IPS DF 19.7 (cell line): ENCODE results near the gene LIPC.
A peak's percentile ranks its signal among the peaks of the same experiment; 100 is the strongest.

Experiments
- DNase-seq: peaks from one replicate; pipeline ENCODE4 v3.0.0-alpha.2; 2013; ENCODE audit warnings: low read depth, low spot score

LIPC gene

DNA sequence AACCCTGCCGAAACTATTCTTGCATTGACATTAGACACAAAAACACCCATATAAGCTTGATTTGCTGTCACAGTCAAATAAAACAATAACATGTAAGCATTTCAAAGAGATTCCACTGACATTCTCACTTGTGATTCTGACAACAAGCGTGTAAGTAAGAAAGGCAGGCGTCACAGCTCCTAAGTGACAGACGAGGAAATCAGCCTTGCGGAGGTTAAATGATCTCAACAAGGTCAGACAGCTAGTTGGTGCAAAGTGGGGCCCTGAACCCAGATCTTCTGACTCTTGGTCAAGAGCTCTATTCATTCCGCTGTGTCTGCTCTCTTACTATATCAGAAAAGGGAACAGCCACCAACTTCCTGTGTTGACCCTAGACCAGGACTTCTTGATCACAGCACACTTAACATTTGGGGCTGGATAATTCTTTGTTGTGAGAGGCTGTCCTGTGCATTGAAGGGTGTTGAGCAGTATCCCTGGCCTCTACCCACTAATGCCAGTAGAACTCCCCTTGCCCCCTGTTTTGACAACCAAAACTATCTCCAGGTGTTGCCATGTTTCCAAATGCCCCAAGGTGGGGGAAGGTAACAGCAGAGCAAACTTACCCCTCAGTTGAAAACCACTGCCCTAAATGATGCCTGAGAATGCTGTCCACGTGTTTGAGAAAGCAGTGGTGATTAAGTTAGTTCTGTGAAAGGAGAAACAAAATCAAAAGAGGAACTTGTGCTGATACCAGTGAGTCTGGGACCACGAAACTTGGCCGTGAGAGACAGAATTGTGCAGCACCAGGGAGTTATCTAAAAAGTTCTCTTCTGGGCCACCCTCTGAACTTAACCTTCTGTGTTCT lies 86.1 kb downstream of the LIPC start:
- no peak for DNase-seq

DNA sequence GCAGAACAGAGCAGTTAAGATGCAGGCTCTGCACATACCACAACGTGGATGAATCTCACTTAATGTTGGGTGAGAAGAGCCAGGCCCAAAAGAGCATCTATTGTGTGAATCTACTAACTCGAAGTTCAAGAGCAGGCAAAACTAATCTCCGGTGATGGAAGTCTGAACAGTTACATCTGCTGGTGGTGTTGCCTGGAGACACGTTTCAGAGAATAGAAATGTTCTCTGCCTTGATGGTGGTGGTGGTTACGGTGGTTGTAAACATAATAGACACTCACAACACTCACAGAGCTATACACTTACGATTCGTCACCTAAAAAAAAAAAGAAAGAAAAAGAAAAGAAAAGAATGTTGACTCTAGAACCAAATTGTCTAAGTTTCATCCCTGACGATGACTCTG lies 86.8 kb downstream of the LIPC start:
- no peak for DNase-seq

DNA sequence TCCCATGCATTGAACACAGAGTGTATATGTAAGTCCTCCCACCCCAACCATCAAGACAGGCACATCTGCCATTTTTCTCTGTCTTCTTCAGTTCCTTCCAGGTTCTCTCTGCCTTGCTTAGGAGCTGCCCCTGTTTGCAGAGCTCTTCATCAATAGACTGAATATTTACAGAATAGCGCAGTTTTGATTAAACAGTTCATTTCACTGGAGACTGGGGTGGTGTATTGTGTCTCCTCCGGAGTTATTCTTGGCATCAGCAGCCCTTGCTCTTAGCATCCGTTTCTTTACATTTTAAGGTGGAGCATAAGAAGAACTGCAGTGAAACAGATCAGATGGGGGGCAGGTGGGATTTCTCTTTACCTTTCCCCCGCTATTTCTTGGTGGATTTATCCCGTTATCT lies 87.7 kb downstream of the LIPC start:
- no peak for DNase-seq

DNA sequence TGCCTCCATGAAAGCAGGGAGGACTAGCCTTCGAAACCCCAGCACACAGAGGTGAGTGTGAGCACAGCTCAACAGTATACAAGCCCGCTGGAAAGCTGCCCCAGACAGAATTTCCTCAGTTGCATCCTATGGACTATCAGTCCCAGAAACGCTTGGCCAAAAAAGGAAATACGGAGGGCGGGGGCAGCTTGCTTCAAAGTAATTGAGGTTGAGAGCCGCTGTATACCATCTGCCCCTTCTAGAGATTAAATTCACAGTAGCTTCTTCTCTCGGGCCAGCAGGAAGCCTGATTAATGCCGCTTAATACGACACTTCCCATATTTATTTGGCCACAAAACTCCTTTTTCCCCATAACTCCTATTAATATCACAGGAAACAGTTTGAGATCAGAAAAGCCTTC lies 88.7 kb downstream of the LIPC start:
- no peak for DNase-seq

DNA sequence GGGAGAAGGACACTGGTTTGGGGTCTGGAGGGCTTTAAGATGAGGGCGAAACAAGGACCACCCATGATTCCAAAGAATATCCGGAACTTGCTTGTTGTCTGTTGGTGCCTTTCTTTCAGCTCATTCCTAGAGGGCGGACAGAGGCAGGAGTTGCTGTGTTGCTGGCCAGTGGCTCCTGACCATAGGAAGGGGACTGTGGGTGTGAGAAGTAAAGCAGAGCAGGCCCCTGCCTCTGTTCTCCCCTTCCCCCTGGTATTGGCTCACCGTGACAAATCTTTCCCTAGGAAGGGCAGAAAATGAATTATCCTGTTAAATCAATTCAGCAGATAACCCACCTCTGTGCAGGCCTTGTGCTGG lies 89.1 kb downstream of the LIPC start:
- no peak for DNase-seq

DNA sequence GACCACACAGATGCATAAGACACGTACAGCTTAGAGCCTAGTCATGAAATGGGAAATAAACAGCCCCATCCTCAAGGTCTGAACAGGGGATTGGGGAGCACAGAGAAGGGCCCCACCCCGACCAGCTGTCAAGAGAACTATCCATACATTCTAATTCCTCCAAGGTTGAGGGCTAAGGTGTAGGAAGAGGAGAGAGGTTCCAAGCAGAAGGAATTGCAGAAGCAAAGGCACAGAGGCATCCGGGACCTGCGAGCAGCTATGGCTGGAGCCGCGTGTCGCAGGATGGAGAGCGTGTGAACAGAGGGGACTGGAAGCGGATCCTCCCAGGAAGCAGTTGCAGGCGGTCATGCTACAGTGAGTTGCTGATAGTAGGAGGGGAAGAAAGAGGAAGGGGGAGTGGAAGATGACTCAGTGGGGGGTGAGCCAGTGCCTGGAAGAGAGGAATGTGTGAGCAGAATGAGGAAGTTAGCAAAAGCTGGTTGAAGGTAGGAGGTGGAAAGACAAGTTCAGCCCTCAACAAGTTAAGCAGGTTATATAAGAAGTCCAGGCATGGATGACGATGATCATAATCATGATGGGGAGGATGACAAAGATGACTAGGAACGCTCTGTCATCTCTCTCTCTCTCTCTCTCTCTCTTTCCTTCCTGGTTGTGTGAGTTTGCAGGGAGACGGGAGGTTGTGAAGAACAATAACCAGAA lies 89.7 kb downstream of the LIPC start:
- DNase-seq, result peak; percentile 7

DNA sequence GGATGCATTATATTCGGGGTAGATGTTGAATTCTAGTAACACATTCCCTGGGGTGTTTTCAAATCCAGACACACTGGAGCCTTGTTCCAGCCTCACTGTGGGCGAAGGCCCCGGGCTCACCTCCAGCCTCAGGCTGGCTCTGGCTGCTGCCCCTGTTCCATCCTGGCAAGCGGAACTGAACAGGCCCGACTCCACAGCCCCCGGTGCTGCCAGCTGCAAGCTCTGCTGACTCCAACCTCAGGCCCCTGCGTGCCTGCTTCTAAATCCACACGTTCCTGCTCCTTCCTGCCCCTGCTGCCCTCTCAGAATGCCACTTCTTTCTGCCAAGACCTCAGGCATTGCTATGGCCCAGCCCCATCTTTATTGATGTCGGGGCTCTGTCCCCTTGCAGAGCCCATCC lies 90.6 kb downstream of the LIPC start:
- no peak for DNase-seq

DNA sequence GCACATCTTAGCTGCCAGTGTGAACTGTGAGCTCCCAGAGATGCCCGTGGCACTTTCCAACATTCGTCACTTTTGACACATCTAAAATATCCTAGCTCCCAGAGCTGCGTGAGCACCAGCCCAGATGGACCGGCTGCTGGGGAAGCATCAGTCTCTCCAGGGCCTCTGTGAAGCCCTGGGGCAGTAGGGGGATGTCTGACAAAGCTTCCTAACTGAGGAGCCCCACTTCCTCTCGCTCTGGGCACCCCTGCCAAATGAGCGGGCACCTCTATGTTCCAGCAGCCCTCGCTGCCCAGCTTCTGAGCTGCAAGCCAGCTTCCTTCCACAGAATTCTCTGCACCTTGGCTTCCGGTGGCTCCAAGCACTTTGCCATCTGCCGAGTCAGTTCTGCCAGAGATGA lies 91.1 kb downstream of the LIPC start:
- DNase-seq, result no peak

DNA sequence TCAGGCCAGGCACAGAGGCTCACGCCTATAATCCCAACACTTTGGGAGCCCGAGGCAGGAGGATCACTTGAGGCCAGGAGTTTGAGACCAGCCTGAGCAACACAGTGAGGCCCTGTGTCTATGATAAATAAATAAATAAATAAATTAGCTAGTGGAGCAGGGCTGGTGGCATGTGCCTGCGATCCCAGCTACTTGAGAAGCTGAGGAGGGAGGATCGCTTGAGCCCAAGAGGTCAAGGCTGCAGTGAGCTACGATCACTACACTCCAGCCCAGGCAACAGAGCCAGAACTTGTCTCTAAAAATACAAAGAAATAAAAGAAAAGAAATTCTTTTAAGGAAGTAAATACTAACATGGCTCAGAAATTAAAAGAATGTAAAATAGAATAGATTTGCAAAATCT lies 91.8 kb downstream of the LIPC start:
- no peak for DNase-seq

DNA sequence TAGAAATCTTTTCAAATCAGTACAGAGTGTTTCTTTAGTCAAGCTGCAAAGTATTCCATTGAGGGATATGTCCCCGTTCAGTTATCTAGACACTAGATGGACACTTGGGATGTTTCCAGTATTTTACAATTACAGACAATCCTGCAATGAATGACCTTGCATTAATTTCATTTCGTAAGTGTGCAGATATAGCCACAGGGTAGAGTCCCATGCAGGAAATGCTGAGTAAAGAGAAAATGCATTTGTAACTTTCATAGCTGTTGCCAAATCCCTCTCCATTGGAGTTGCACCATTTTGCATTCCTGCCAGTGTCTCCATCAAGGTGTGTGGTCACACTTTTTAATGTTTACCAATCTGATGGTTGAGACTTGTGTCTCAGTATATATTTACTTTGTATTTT lies 92.5 kb downstream of the LIPC start:
- DNase-seq, result no peak

DNA sequence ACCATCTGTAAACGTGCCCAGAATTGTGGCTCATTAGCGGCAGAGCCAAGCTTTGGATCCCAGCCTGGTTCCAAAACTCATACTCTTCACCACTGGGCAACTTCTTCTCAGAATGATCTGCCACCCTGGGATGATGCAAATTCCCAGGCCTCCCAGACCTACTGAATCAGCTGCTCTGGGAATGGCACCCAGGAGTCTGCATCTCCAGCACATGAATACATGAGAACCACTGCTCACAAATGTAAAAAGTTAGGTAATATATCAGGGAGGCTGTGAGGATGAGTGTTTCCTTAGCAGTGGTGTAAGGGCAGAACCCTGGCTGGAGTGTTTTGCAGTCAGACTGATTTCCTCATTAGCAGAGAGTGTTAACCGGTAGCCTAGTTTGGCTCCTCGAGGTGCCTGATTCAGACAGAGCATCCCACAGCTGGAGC lies 94.2 kb downstream of the LIPC start:
- DNase-seq, result no peak

DNA sequence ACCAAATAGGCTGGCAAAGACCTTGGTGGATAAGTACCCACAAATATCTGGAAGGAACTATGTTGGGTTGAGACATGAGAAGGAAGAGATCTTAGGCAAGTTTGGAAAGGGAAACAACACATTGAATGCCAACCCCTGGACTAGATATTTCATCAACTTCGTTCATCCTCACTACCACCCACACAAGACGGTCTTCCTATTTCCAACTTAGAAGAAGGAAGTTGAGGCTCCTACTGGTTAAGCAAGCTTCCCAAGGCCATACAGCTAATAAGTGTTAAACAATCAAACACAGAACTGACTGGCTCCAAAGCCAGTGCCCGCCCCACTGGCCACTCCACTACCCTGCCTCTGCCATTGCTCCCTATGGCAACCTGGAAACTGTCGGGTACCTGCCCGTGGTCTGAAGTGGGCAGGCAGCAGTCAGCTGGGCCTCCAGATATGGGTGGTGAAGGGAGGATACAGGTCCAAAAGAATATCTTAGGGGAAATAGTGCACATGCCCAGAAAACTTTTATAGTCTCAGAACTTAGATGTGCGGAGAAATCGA lies 94.9 kb downstream of the LIPC start:
- DNase-seq, result no peak

DNA sequence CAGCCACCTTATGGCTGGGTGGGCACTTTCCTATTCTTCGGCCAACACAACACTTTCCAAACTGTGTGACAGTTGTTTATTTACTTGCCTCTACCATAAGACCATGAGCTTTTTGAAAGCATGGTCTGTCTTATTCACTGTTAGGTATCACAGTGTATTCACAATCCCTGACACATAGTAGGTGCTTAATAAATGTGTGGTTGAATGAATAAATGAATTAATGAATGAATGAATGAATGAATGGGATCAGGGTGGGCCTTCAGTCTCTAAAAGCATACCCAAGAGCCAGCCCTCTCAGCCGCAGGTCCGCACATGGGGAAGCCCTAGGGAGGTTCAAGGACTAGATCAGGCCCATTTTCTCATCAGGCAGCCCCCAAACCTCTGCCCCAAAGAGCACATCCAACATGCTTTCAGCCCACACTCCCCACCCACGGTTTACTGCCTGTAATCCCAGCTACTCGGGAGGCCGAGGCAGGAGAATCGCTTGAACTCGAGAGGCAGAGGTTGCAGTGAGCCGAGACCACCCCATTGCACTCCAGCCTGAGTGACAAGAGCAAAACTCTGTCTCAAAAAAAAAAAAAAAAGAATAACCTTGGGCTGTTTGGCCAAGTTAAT lies 95.9 kb downstream of the LIPC start:
- no peak for DNase-seq

DNA sequence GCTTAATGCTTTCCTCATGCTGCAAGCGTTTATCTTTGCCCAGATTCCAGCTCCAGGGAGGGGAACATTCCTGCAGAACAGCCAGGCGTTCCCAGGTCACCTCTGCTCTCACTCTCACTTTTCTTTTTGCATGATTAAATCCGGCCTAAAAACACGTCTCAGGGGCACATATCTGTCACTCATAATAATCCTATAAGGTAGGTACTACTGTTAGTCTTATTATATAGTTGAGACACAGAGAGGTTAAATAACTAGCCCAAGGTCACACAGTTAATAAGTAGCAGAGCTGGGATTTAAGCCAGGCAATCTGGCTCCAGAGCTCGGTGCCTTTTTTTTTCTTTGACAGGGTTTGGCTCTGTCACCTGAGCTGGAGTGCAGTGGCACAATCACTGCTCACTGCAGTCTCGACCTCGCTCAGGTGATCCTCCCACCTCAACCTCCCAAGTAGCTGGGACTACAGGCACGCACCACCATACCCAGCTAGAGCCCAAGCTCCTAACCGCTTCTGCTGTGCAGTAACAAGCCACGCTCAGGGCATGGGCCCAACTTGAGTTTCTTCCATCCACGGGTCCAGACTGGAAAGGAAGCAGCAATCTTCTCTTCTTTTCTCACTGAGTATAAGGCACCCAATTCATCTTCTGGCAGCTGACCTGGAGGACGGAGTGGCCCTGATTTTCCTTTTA lies 96.5 kb downstream of the LIPC start:
- no peak for DNase-seq

DNA sequence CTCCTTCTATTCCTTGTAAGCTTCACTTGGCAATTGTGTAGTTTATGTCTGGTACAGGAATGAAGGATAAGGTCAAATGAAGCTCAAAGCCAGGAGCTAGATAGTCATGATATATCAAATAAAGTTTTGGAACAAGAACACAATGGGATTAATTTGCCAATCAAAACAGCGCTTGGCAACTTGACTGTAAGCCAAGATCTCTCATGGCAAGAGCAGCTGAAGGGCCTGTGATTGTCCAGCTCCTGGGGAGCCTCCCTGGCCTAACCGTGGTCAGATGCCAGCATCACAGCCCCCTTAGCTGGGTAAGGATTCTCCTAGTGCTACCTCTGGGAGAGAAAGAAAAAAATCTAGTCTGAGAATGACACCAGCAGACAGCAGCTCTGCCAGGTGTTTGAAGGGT lies 97.2 kb downstream of the LIPC start:
- no peak for DNase-seq

DNA sequence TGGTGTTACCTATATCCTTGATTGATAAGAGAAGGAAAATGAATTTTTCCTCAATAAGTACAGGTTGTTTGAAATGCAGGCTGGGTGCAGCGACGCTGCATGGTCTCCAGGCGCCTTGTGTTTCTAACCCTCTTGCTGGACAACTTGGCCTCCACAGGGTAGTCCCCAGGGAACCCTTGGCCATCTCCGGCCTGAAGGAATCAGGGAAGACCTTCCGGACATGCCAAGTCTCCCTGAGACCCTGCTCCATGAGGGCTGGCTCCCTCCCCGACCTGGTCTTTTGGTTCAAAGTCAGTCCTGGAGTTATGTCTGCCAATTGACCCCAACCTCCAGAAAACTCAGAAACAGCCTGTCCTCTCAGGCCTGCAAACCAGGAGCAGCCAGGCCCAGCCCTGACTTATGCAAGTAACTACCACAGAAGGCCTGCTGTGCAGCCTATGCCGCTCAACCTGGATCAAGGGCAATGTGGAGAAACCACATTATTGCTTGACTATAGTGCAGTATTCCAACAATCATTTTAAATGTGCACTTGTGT lies 98.3 kb downstream of the LIPC start:
- DNase-seq, result no peak

DNA sequence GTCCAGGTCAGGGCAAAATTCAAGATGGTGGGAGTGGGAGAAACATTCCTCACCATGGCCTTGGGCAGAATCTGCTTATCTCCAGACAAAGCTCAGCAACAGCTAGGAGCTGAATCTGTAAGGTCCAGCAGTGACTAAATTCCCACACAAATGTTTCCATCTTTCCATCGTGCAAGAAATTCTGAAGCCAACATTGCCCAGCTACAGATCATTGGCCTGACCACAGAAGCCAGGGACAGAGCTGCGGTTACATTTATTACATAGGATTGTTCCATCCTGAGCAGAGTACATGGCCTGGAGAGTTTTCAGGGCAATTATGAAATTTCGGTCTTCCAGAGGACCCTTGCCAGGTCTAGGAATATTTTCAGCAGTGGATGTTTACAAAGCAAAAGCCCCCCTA lies 100.3 kb downstream of the LIPC start:
- DNase-seq, result no peak

DNA sequence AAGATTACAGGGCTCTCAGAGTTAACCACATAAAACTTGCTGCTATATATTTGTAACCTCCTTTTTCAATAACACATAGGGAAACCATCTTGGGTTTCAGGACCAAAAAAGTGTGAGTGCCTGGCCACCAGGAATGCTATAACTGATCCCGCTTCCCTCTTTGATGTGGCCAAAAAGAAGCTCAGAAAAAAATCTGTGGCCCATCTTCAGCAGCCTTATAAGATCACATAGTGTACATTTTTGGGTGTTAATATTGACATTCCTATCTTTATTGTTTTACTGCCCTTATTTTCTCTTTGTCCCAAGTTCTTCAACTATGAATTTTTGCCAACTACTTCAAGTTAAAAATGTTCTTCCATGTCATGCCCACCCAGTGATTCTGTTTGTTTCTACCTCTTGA lies 102.8 kb downstream of the LIPC start:
- no peak for DNase-seq

DNA sequence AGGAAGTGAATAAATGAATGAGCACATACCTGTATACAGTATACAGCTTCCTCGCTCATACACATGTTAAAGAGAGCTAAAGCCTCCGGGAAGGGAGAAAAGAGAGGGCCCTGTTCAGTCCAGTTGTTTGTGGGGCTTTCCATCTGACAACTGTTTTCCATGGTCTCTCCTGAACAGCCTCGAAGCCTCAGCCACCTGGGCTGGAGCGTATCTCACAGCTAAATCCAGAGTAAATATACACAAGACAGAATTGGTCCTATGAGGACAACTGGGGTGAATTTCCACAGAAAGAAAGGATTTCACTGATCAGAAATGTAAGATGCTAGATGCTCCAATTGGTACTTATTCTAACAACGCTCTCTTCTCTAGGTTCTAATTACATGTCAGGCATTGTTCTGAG lies 103.5 kb downstream of the LIPC start:
- DNase-seq, result no peak

DNA sequence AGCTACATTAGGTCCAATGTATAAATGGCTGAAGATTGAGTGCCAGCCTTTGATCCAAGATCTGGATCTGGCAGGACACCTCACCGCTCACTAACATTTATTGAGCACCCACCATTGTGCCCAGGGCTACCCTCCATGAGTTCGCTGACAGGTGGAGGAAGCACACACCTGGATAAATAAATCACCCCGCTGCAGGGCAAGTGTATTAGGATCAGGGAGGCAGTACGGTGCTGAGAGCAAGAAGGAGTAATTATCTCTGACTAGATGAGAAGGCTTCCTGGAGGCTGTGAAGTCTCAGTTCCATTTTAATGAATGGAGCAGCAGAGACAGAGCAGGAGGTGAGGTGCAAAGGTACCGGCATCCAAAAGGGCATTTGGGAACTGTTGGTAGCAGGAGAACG lies 104.1 kb downstream of the LIPC start:
- no peak for DNase-seq

DNA sequence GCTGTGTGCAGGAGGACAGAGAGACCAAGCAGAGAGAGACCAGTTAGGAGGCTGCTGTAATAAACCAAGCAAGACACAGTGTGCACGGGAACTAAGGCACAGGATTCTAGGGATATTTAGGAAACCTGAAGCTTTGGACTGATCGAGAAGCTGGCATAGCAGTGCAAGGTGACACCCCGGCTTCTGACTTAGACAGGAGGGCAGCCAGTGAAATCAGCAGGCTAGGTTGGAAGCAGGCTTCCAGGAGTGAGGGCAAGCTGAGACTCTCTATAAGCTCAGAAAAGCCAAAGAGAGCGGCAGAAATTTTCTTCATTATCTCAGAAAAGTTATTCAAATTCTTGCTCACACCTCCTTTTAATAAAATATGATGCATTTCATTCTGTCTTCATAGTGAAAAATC lies 104.6 kb downstream of the LIPC start:
- no peak for DNase-seq

DNA sequence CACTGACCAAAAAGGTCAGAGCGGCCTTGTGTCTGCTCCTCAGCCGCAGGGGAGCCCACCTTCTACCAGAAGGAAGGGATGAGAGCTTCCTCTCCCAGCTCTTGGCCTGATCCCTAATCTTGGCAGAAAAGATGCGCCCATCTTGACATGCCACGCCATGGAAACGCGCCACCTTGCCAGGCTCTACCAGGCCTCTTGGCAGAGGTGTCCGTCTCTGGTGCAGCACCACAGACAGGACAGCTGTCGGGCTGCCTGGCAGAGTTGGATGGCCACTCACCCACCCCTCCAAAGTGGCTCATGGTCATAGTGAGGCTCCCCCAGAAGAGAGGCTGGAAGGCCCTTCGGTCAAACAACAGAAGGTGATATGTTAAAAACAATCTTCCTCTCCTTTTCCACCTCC lies 105.2 kb downstream of the LIPC start:
- DNase-seq, result no peak
